GM18505 (cell line): ENCODE results near the gene PON3.
"Not testable (repeated sequence)": the region's sequence is repeated elsewhere in the genome, so short reads cannot be mapped to it uniquely, and the experiment has no call there.

ENCODE experiments used
- ATAC-seq: cut with Tn5 transposase; IDR thresholded peaks from one replicate; pipeline ENCODE4 v1.9.1; 2021; ENCODE audit not compliant: unreplicated experiment
- POLR2A ChIP-seq: IDR thresholded peaks from 4 replicates; pipeline ENCODE4 v1.6.1; 2011; ENCODE audit warnings: borderline replicate concordance; ENCODE audit not compliant: insufficient read depth, insufficient read length; ENCODE audit errors: extremely low read depth

The PON3 gene

GRCh38 chr7:95404316-95404865, 8.2 kb upstream of the PON3 start:
- ATAC-seq: no peak
- TF ChIP-seq POLR2A: no peak

- no peak for ATAC-seq
- TF ChIP-seq POLR2A: no peak
Observed at GRCh38 chr7:95398155-95398940, 2.2 kb upstream of the PON3 start.

- no peak for TF ChIP-seq POLR2A
- ATAC-seq: no peak
Observed at GRCh38 chr7:95397381-95397780, 1.2 kb upstream of the PON3 start.

- TF ChIP-seq POLR2A: no peak
- ATAC-seq: no peak
Observed at GRCh38 chr7:95395755-95396135, 430 bp downstream of the PON3 start.

- no peak for TF ChIP-seq POLR2A
- no peak for ATAC-seq
Observed at GRCh38 chr7:95394370-95394769, 1.8 kb downstream of the PON3 start.

- no peak for TF ChIP-seq POLR2A
- ATAC-seq: no peak
Observed at GRCh38 chr7:95391761-95392160, 4.4 kb downstream of the PON3 start.

- no peak for TF ChIP-seq POLR2A
- ATAC-seq: no peak
Observed at GRCh38 chr7:95389516-95389915, 6.7 kb downstream of the PON3 start.

- not testable (repeated sequence) for ATAC-seq
Observed at GRCh38 chr7:95379457-95379856, 16.7 kb downstream of the PON3 start.

- TF ChIP-seq POLR2A: no peak
- no peak for ATAC-seq
Observed at GRCh38 chr7:95376632-95377400, 19.4 kb downstream of the PON3 start.

GRCh38 chr7:95375591-95376257, 20.5 kb downstream of the PON3 start:
- TF ChIP-seq POLR2A: no peak
- ATAC-seq: no peak

- no peak for TF ChIP-seq POLR2A
- no peak for ATAC-seq
Observed at GRCh38 chr7:95373323-95373722, 22.9 kb downstream of the PON3 start.

- no peak for ATAC-seq
- TF ChIP-seq POLR2A: no peak
Observed at GRCh38 chr7:95368235-95368634, 27.9 kb downstream of the PON3 start.

GRCh38 chr7:95367606-95368005, 28.6 kb downstream of the PON3 start:
- no peak for ATAC-seq
- TF ChIP-seq POLR2A: no peak
